Measurements from ENCODE around the gene C12orf42.

- TF ChIP-seq BHLHE40 (IDR thresholded peaks at IDR 0.05; ENCODE audit: borderline replicate concordance) = no peak
- TF ChIP-seq NFRKB (IDR thresholded peaks at IDR 0.05) = no peak
Measured at GRCh38 chr12:103268831-103269514, 226.8 kb downstream of the C12orf42 start.
